ENCODE results near the gene CPNE2. TPM values are rescaled to one million over a fixed set of nuclear protein-coding genes. Genes with fewer than 3 reads are reported as not detected.
A peak's percentile ranks its signal among the peaks of the same experiment; 100 is the strongest.
"Not testable (repeated sequence)": the region's sequence is repeated elsewhere in the genome, so short reads cannot be mapped to it uniquely, and the experiment has no call there.

CPNE2 gene
- total RNA-seq, 1 donor from 2014 or later: 23.3 TPM

- DNase-seq: no peak
These were observed 22.6 kb upstream of the CPNE2 start for GRCh38 chr16:57069635-57070370.

- no peak for DNase-seq
These were observed 22.0 kb upstream of the CPNE2 start for GRCh38 chr16:57070424-57070823.

GRCh38 chr16:57071081-57071732 lies 21.2 kb upstream of the CPNE2 start:
- not testable (repeated sequence) for DNase-seq

GRCh38 chr16:57071831-57072582 lies 20.4 kb upstream of the CPNE2 start:
- DNase-seq: peak; percentile 59

- peak; percentile 41 for DNase-seq
These were observed 19.6 kb upstream of the CPNE2 start for GRCh38 chr16:57072616-57073275.

- DNase-seq: no peak
These were observed 14.7 kb upstream of the CPNE2 start for GRCh38 chr16:57077714-57078113.

GRCh38 chr16:57081744-57082143 lies 10.6 kb upstream of the CPNE2 start:
- no peak for DNase-seq

GRCh38 chr16:57082664-57083063 lies 9.7 kb upstream of the CPNE2 start:
- DNase-seq: no peak

GRCh38 chr16:57083485-57084126 lies 8.8 kb upstream of the CPNE2 start:
- DNase-seq: no peak

- peak; percentile 86 for DNase-seq
These were observed 8.1 kb upstream of the CPNE2 start for GRCh38 chr16:57084257-57084770.

- DNase-seq: no peak
These were observed 7.4 kb upstream of the CPNE2 start for GRCh38 chr16:57084996-57085395.

- DNase-seq: no peak
These were observed 5.4 kb upstream of the CPNE2 start for GRCh38 chr16:57087003-57087402.

- DNase-seq: peak; percentile 29
These were observed 3.0 kb upstream of the CPNE2 start for GRCh38 chr16:57089406-57089805.

- DNase-seq: peak; percentile 37
These were observed 996 bp upstream of the CPNE2 start for GRCh38 chr16:57091200-57091974.

GRCh38 chr16:57092786-57093411 lies 516 bp downstream of the CPNE2 start:
- DNase-seq: peak; percentile 49

- peak; percentile 16 for DNase-seq
These were observed 1.5 kb downstream of the CPNE2 start for GRCh38 chr16:57093666-57094564.

GRCh38 chr16:57094911-57095310 lies 2.5 kb downstream of the CPNE2 start:
- DNase-seq: no peak

- DNase-seq: no peak
These were observed 3.8 kb downstream of the CPNE2 start for GRCh38 chr16:57096192-57096591.

- DNase-seq: no peak
These were observed 4.4 kb downstream of the CPNE2 start for GRCh38 chr16:57096793-57097192.
